SKM-1 (cell line): ENCODE results near the gene RNF2.
"Not testable (repeated sequence)": the region's sequence is repeated elsewhere in the genome, so short reads cannot be mapped to it uniquely, and the experiment has no call there.

Source experiments
- DNase-seq: peaks from one replicate; lab custom pipeline; 2025; ENCODE audit not compliant: unreplicated experiment; lab: John Stamatoyannopoulos, UW

Gene RNF2

DNA sequence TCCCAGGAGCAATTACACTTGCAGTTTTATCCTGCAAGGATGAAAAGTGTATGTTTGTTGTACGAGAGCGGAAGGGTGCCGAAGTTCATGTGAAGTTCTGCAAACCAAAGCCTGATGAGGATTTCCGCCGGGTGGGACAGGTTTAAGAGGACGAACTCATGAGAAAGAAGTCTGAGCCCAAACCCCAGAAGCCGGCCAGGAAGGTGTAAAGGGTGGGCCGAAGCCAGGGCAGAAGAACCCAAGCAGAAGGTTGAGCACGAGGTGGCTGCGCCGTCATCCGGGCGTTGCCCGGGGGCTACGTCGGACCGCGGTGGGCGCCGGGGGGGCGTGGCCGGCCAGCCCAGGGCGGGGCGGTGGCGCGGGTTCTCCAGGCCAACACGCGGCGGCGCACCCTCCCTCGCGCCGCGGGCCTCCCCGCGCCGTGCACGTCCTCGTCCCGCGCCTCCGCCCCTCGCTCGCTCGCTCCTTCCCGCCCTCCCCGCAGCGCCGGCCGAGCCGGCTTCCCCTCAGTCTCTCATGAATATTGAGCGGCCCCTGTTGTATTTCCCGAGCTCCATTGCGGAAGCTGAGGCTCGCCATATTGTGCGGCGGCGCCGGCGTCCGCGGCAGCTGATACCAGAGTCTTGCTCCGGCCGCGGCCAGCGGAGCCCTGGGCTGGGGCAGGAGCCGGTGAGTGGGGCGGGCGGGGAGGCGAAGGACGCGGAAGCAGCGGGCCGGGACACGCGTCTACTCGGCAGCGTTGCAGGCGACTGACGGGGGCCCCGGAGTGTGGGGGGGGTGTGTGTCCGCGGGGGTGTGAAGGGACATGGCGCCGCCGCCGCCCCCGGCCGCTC is at the start of gene RNF2:
Gene RNF2, plus strand, starts transcription at position 578 of the 833 bp plus-strand sequence. CDS start 41,996 bp downstream, outside the sequence.
- peak; percentile 89 for DNase-seq

- DNase-seq = not testable (repeated sequence)
These were observed 45.4 kb upstream of the RNF2 start for GRCh38 chr1:184999974-185000373.

DNA sequence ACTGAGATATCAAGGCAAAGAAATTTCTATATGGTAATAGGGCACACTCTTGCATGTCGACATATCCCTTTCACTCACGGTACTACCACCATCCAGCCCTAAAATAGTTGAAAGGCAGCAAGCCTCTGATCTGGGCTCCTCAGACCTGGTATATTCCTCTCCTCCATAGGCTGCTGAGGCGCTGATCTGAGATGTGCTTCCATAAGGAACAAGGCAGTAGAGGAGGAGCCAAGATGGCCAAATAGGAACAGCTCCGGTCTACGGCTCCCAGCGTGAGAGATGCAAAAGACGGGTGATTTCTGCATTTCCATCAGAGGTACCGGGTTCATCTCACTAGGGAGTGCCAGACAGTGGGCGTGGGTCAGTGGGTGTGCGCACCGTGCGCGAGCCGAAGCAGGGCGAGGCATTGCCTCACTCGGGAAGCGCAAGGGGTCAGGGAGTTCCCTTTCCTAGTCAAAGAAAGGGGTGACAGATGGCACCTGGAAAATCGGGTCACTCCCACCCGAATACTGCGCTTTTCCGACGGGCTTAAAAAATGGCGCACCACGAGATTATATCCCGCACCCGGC is 44.0 kb upstream of the RNF2 start:
- not testable (repeated sequence) for DNase-seq

DNA sequence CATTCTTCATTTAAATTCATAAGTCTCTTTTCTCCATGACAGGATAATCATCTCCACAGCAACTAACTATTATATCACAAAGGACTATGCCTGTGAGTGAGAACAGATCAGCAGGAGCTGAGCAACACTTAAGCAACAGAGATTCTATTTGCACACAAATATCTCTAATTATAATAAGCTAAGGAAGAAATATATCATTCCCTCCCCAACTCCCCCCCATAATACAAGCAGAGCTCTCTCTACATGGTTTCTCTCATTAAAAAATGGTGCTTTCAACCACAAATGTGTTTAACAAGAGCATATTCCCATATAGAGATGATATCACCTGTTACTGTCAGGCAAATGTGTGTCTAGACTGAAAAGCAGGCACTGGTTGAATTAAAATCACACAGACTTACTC is 36.5 kb upstream of the RNF2 start:
- DNase-seq = no peak

DNA sequence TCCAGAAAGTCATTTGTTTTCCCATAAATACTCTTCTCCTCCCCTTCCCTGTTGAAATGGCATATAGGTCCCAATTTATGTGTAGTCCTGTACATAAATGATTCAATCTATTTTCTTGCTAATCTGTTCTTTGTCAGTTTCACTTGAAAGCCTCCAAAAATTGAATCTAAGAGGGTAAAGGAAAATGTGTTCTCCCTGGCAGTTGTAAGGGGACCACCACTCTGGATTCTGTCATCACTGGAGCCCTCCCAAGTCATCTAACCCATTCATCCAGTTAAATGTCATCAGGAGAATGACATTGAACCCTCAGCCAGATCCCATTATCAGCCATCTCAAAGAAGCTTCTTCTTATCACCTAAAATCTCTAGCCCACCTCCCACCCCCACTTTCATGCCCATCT is 35.0 kb upstream of the RNF2 start:
- DNase-seq = no peak

DNA sequence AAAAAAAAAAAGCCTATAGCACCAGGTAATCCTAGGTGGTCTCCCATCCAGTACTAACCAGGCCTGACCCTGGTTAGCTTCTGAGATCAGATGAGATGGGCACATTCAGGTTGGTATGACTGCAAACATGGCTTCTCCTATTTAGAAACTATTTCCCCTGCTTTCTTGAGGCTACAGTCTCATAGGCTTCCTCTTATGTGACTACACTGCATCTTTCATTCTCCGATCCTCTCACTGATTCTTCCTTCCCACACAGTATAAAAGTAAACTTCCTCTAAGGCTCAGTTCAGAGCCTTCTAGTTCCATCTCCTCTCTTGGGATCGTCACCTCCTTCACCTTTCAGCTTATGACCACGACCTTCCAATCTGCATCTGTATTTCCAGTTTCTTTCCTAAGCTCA is 30.4 kb upstream of the RNF2 start:
- no peak for DNase-seq

DNA sequence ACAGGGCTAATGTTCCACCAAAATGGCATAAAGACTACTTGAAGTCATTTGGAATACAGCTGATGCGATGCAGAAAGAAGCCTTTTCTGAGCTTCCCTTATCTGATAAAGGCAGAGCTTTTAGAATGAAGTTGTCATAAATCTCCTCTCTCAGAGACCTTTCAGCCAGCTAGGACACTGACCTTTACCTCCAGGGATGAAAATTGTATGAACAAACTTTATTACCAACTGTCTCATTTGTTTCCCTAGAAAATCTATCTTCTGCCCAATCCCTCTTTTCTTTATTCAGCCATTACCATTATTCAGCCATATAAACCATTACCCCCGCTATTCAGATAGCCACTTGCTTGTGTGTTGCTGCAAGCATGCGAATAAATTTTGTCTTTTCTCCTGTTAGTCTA is 29.7 kb upstream of the RNF2 start:
- no peak for DNase-seq

- no peak for DNase-seq
These were observed 28.5 kb upstream of the RNF2 start for GRCh38 chr1:185016880-185017279.

- DNase-seq = peak; percentile 68
These were observed 28.0 kb upstream of the RNF2 start for GRCh38 chr1:185017338-185017737.

GRCh38 chr1:185017966-185018365 is 27.4 kb upstream of the RNF2 start:
- DNase-seq = no peak

DNA sequence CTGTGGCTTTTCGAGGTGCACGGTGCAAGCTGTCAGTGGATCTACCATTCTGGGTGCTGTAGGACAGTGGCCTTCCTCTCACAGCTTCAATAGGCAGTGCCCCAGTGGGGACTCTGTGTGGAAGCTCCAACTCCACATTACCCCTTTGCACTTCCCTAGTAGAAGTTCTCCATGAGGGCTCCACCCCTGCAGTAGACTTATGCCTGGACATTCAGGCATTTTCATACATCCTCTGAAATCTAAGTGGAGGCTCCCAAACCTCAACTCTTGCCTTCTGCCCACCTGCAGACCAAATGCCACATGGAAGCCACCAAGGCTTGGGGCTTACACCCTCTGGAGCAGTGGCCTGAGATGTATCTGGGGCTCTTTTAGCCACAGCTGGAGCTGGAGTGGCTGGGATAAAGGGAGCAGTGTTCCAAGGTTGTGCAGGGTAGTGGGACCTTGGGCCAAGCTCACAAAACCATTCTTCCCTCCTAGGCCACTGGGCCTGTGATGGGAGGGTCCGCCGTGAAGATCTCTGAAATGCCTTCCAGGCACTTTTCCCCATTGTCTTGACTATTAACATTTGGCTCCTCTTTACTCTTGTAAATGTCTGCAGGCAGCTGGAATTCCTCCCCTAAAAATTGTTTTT is 18.0 kb upstream of the RNF2 start:
- DNase-seq = no peak

DNA sequence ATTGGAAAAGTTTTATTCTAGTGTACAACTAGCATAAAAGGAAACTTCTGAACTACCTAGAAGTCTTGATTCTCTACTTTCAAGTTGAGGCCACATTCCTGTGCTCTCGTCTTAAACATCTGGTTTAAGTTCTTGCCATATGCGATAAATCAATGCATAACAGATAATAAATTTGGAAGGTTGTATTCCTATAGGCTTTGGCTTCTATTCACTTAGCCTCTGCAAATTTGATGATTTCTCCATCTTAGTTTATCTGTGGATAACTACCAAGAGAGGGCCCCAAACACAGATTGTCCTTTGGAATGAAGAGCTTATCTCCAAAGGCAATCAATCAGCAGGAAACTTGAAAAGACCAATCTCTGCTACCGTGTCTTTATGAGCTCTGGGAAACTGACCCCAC is 11.7 kb upstream of the RNF2 start:
- no peak for DNase-seq

- DNase-seq = no peak
These were observed 10.1 kb upstream of the RNF2 start for GRCh38 chr1:185035258-185035657.

- no peak for DNase-seq
These were observed 6.5 kb upstream of the RNF2 start for GRCh38 chr1:185038813-185039376.

GRCh38 chr1:185039726-185040407 is 5.5 kb upstream of the RNF2 start:
- DNase-seq = no peak

- no peak for DNase-seq
These were observed 5.0 kb upstream of the RNF2 start for GRCh38 chr1:185040408-185040735.

- no peak for DNase-seq
These were observed 3.6 kb upstream of the RNF2 start for GRCh38 chr1:185041742-185042141.

DNA sequence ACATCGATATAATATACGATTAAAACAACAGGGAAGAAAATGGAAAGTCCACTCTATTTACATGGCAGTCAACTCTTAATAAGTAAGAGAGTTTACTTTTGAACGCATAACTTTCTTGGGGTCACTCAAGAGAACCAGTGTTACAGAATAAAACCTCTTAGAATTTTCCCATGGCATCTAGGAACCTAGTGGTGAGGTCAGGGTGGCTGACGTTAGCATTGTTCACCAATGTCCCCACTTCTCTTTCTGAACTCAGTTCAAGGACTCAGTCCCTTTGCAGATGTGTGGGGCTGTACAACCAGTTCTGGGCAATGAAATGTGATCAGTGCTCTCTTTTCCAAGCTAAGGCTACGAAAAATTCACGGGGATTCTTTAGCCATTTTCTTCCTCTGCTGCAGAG is 2.6 kb upstream of the RNF2 start:
- DNase-seq = no peak

DNA sequence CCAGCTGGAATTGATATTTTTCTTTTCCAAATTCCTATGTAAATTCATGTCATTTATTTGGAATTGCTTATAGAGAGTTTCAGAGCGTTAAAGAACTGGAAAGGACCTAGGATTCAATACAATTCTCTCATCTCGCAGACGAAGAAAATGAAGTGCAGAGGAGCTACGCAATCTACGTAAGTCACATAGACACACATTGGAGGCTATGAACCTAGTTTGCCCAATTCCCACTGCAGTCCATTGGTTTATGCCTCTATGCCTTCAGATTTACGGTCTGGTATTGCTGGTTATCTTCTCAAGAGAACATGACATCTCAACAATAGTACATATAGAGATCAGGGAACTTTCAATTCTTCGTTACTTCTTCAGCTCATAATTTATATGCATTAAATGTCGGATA is 971 bp upstream of the RNF2 start:
- no peak for DNase-seq

DNA sequence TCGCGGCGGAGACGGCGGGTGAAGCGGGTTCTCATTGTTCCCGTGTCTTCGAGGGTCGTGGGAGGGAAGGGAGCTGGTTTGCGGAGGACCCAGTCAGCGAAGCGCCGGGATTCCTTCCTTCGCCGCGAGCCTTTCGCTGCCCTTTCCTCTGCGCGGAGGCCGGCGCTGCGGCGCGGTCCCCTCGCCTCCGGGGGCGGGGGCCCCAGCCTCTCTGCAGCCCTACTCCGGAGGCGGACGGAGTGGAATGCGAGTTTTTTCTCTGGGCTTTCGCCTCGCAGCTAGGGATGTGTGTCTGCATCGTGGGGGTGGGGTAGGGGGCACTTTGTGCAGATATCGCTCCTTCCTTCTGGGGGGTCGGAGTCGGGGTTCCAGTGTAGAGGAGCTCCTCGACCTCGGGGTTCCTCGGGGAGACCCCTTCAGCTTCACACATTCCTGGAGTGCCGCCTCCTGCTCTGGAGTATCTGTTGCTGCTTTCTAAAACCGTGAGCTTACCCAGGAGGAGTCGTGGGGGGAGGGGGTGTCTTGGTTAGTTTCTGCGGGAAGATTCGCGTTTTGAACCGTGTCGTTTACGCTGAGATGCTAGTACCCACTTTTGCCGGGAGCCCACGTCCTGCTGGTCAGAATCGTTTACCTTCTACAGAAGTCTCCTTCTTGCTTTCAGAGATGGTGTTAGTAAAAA is 595 bp downstream of the RNF2 start:
- DNase-seq = peak; percentile 32

- no peak for DNase-seq
These were observed 1.3 kb downstream of the RNF2 start for GRCh38 chr1:185046668-185047067.
